Activated CD4-positive, alpha-beta T cell treated with anti-CD3 and anti-CD28 coated beads for 36 hours (primary cell): ENCODE data around the gene PSMD14. TPM values are rescaled to one million over a fixed set of nuclear protein-coding genes. Genes with fewer than 3 reads are reported as not detected.
"Not testable (repeated sequence)": the region's sequence is repeated elsewhere in the genome, so short reads cannot be mapped to it uniquely, and the experiment has no call there.

Experiments
- ATAC-seq: fragments of 200-7000 bp; cut with Tn5 transposase; one replicate; pipeline ENCODE4 v1.10.0; 2021; ENCODE audit warnings: mild to moderate bottlenecking, moderate library complexity
- CTCF ChIA-PET: fragments of 350-600 bp; sonication (Branson Sonifier 250); formaldehyde crosslinking; loops from one replicate; lab custom pipeline; 2021; ENCODE audit warnings: antibody characterized with exemption; lab: Charles Lee
- POLR2A ChIA-PET: fragments of 350-600 bp; sonication (Branson Sonifier 250); formaldehyde crosslinking; loops from one replicate; lab custom pipeline; 2021; ENCODE audit warnings: antibody characterized with exemption, inconsistent platforms; lab: Charles Lee
- DNase-seq: peaks from one replicate; pipeline ENCODE4 v3.0.0-alpha.2; 2020
- H3K27ac Mint-ChIP-seq: one replicate; pipeline ENCODE4 v1.8.0; 2021; ENCODE audit warnings: mixed read lengths
- H3K27me3 Mint-ChIP-seq: one replicate; pipeline ENCODE4 v1.8.0; 2021; ENCODE audit warnings: mixed read lengths
- H3K36me3 Mint-ChIP-seq: one replicate; pipeline ENCODE4 v1.8.0; 2021; ENCODE audit warnings: low read depth, mixed read lengths
- H3K4me1 Mint-ChIP-seq: one replicate; pipeline ENCODE4 v1.8.0; 2021; ENCODE audit warnings: mixed read lengths
- H3K4me3 Mint-ChIP-seq: one replicate; pipeline ENCODE4 v1.8.0; 2021; ENCODE audit warnings: mild to moderate bottlenecking, moderate library complexity, mixed read lengths
- H3K9me3 Mint-ChIP-seq: one replicate; pipeline ENCODE4 v1.8.0; 2021; ENCODE audit warnings: low read depth, mixed read lengths
- intact Hi-C, 2 experiments: fragments of 100-400 bp; cut with DNase I in 1 of 2; cut with micrococcal nuclease in 1 of 2; formaldehyde crosslinking; loops; one replicate each; pipeline versions ENCODE4 v1.14.2 to v1.15.1; 2022 to 2024; cut with DNase I, micrococcal nuclease
- total RNA-seq, 2 experiments: library from RNA; stranded (reverse); gene quantifications; one replicate each; pipeline ENCODE4 v1.2.3, GENCODE V29; 2021

Gene PSMD14
- total RNA-seq, 2 experiments from 2014 or later, result 69.5 to 85.7 TPM

DNA sequence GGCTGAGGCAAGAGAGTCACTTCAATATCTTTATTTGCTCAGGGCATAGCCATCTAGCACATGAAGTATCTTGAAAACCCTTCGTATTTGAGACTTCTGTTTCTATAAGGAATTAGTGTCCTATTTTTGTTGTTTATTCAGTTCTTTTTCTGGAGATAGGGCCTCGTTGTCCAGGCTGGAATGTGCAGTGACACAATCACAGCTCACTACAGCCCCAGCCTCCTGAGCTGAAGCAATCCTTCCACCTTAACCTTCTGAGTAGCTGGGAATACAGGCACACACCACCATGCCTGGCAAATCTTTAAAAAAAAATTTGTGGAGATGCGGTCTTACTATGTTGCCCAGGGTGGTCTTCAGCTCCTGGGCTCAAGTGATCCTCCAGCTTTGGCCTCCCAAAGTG is 50.6 kb downstream of the PSMD14 start:
- no peaks in the 10 kb centered on the region for H3K27me3 Mint-ChIP-seq
- no peak overlapping the region for H3K4me3 Mint-ChIP-seq
- no peak overlapping the region for H3K27ac Mint-ChIP-seq
- CTCF ChIA-PET, result no interaction called here
- H3K9me3 Mint-ChIP-seq, result peaks cover 6% of the 10 kb centered on the region
- H3K36me3 Mint-ChIP-seq, result peaks cover 35% of the 10 kb centered on the region
- H3K4me1 Mint-ChIP-seq, result peaks cover 8% of the 10 kb centered on the region
- DNase-seq (no peak), ATAC-seq (no peak)
- POLR2A ChIA-PET, result no interaction called here
- intact Hi-C loops, result no loop called here

DNA sequence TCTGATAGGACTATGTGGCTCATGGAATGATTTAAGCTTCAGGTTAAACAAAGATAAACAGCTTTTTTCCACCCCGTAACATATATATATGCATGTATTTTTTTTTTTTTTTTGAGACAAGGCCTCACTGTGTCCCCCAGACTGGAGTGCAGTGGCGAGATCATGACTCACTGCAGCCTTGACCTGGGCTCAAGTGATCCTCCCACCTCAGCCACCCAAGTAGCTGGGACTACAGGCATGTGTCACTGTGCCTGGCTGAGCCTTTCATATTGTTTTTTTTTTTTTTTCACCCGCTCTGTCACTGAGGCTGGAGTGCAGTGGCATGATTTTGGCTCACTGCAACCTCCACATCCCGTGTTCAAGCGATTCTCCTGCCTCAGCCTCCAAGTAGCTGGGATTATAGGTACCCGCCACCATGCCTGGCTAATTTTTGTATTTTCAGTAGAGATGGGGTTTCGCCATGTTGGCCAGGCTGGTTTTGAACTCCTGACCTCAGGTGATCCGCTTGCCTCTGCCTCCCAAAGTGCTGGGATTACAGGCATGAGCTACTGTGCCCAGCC is 52.0 kb downstream of the PSMD14 start:
- H3K4me1 Mint-ChIP-seq, H3K27me3 Mint-ChIP-seq, intact Hi-C loops, ATAC-seq, H3K27ac Mint-ChIP-seq, CTCF ChIA-PET, H3K4me3 Mint-ChIP-seq, DNase-seq, POLR2A ChIA-PET, H3K9me3 Mint-ChIP-seq: not testable (repeated sequence)
- peaks cover 37% of the 10 kb centered on the region for H3K36me3 Mint-ChIP-seq

DNA sequence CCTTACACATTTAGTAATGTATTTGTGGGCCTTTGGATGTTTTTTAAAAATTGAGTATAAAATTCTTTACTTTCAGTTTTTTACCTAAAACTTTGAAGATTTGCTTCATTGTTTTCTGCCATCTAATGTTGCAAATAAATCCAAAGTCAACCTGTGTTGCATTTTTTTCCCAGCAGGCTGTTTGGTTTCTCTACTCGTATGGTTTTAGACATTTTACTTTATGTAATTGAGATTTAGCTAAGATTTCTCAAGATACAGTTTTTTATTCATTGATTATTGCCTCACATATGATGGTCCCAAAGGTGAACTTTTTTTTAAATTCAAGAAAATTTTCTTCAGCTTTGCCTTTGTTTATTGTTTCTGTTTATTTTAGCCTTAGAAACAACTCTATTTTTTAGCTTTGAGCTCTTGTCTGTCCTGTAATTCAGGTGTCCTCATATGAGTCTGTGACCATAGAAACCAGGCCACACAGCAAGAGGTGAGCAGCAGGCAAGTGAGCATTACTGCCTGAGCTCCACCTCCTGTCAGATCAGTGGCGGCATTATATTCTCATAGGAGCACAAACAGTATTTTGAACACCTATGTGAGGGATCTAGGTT is 54.4 kb downstream of the PSMD14 start:
- intact Hi-C loops, result no loop called here
- H3K4me1 Mint-ChIP-seq, result no peaks in the 10 kb centered on the region
- ATAC-seq (no peak), DNase-seq (no peak)
- H3K27me3 Mint-ChIP-seq, result no peaks in the 10 kb centered on the region
- H3K9me3 Mint-ChIP-seq, result peaks cover 6% of the 10 kb centered on the region
- H3K4me3 Mint-ChIP-seq, result no peak overlapping the region
- H3K36me3 Mint-ChIP-seq, result peaks cover 40% of the 10 kb centered on the region
- H3K27ac Mint-ChIP-seq, result no peak overlapping the region
- POLR2A ChIA-PET, result no interaction called here
- CTCF ChIA-PET, result interaction anchor here (0.8 to 1.7 kb wide), 4 partner anchors 8 to 46 kb away, joined by 3 read pairs; no protein-coding TSS in a partner anchor

DNA sequence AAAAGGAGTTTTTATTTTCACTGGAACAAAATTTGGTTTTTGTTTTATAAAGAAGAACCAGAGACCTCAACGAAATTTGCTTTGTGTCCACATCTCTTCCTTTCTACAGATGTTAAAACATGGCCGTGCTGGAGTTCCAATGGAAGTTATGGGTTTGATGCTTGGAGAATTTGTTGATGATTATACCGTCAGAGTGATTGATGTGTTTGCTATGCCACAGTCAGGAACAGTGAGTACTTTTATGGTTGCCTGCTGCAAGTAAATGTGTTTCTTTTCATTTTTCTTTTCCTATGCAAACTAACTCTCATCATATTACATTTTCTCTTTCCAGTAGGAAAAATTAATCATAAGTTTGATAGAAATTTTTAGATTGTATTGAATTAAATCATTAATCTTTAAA is 59.5 kb downstream of the PSMD14 start:
- ChIA-PET POLR2A (no interaction called here), CTCF (interaction anchor here (0.6 kb wide), 1 partner anchor 137 kb away, joined by 3 read pairs; no protein-coding TSS in a partner anchor)
- Mint-ChIP-seq H3K36me3 (peaks cover 23% of the 10 kb centered on the region), H3K4me3 (no peak overlapping the region), H3K27me3 (no peaks in the 10 kb centered on the region), H3K27ac (no peak overlapping the region), H3K9me3 (peaks cover 3% of the 10 kb centered on the region), H3K4me1 (no peaks in the 10 kb centered on the region)
- ATAC-seq, result no peak
- intact Hi-C loops, result no loop called here
- DNase-seq, result no peak

DNA sequence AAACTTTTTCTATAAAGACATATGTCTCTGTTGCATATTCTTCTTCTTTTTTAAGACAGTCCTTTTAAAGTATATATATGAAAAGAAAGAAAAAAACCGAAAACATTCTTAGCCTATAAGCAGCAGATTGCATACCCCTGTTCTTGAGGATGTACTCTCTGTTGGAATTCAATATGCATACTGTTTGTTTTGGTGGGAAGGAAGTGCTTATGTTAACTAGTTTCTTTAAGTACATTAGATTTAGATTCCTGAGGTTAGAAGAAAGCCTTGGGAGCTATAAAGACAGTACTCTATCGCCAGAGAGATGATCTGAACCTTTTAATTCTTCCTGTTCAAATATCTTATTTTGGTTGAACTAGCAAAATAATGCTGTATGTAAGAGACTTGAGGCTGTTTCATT is 61.1 kb downstream of the PSMD14 start:
- Mint-ChIP-seq H3K27ac (no peak overlapping the region), H3K27me3 (no peaks in the 10 kb centered on the region), H3K9me3 (no peaks in the 10 kb centered on the region), H3K4me1 (no peaks in the 10 kb centered on the region), H3K4me3 (no peak overlapping the region), H3K36me3 (peaks cover 14% of the 10 kb centered on the region)
- DNase-seq (no peak), ATAC-seq (no peak)
- ChIA-PET POLR2A (no interaction called here), CTCF (interaction anchor here (1.3 kb wide), 2 partner anchors 10 to 13 kb away, joined by 5 read pairs; no protein-coding TSS in a partner anchor)
- intact Hi-C loops, result no loop called here

DNA sequence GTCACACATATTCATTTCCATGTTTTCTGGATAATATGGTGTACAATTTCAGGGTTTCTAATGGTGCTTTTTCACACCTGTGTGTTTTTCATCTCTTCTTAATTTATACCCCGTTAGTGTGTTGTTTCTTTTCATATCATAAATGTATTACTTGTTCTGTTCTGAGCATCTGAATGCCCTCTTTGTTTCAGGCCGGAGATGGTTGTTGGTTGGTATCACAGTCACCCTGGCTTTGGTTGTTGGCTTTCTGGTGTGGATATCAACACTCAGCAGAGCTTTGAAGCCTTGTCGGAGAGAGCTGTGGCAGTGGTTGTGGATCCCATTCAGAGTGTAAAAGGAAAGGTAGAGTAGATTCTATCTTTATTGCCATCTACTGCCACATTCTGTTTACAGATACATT is 62.8 kb downstream of the PSMD14 start:
- no peaks in the 10 kb centered on the region for H3K4me1 Mint-ChIP-seq
- no peaks in the 10 kb centered on the region for H3K27me3 Mint-ChIP-seq
- H3K36me3 Mint-ChIP-seq, result peaks cover 14% of the 10 kb centered on the region
- H3K4me3 Mint-ChIP-seq, result no peak overlapping the region
- no peaks in the 10 kb centered on the region for H3K9me3 Mint-ChIP-seq
- CTCF ChIA-PET, result interaction anchor here (1.3 to 1.9 kb wide), 2 partner anchors 10 to 11 kb away, joined by 5 read pairs; no protein-coding TSS in a partner anchor
- no peak overlapping the region for H3K27ac Mint-ChIP-seq
- POLR2A ChIA-PET, result no interaction called here
- ATAC-seq (no peak), DNase-seq (no peak)
- intact Hi-C loops, result no loop called here

DNA sequence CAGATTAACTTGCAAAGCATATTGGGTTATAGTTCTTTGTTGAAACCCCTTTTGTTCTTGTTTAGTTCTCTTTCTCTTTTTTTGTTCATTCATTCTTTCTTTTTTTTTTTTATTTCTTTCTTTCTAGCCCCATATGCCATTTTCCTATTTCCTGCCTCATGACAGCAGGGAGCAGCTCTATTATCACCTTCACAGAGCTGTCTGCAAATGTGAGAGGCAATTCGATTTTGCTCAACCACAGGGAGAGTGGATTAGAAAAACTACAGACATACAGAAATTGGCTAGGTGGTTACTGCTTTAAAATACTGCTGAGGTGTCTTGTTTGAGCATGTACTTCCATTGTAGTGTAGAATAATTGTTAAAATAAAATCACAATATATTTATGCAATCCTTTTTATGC is 63.6 kb downstream of the PSMD14 start:
- Mint-ChIP-seq H3K4me3 (no peak overlapping the region), H3K27ac (no peak overlapping the region), H3K4me1 (no peaks in the 10 kb centered on the region), H3K9me3 (no peaks in the 10 kb centered on the region), H3K36me3 (peaks cover 17% of the 10 kb centered on the region), H3K27me3 (no peaks in the 10 kb centered on the region)
- ChIA-PET CTCF (interaction anchor here (1.5 to 1.9 kb wide), 2 partner anchors 9 to 59 kb away, joined by 3 to 5 read pairs; no protein-coding TSS in a partner anchor), POLR2A (no interaction called here)
- ATAC-seq (no peak), DNase-seq (no peak)
- intact Hi-C loops, result no loop called here

DNA sequence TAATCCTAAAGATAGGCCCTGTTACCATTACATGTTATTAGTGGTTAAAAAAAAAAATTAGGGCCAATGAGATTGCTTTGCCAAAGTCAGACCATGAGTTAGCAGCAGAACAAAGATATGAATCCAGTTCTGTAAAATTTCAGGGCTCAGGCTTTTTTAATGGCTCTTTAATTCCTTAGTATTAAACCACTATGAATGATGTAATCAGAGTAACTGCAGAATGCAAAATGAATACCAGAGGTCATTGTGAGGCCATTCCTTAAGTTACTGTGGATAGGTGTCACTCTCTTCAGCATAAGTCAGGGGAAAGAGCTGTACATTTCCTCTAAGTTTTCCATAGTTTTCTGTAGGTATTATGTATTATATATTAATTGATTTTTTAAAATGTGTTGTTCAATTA is 65.7 kb downstream of the PSMD14 start:
- no peak for DNase-seq
- H3K4me3 Mint-ChIP-seq, result no peak overlapping the region

DNA sequence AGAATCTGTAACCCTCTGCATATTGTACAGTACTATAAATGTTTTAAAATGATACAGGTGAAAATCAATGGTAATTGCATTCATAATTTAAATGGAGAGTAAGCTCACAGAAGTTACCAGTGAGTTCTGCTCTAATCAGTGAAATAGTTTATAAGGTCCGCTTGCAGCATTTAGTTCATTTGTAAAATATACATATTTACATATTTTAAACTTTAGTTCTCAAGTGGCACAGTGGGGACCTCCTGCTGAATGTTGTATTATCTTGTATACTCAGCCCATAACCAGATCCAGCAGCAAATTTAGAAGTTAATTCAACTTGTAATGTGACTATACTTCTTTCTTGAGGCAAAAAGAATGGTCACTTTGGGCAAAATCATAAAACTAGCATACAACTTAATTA is 66.2 kb downstream of the PSMD14 start:
- CTCF ChIA-PET, result no interaction called here

More for the DNA sequence above, 65.7 kb downstream of the PSMD14 start:
- H3K27ac Mint-ChIP-seq, result no peak overlapping the region
- H3K9me3 Mint-ChIP-seq, result no peaks in the 10 kb centered on the region
- POLR2A ChIA-PET, result no interaction called here
- H3K36me3 Mint-ChIP-seq, result peaks cover 16% of the 10 kb centered on the region
- ATAC-seq, result no peak
- H3K27me3 Mint-ChIP-seq, result no peaks in the 10 kb centered on the region
- H3K4me1 Mint-ChIP-seq, result no peaks in the 10 kb centered on the region
- intact Hi-C loops, result no loop called here
- CTCF ChIA-PET, result no interaction called here

DNA sequence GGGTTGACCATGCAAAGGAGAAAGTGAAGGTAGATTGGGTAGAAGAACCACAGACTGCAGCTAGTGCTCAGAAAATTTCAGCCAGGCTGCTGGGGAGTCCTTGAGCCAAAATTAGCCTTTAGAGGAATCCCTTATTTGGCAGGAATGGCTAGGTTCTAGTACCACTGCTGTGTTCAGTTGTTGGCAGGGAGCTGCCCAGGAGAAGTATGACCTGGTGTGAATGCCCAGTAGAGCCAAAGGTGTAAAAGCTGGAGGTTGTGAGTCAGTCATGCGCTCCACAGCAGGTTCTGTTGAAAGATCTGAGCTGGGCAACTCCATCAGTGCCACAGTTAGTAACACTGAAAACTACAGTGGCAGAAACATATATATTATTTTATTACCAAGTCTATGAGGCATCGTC is 71.5 kb downstream of the PSMD14 start:
- no peak overlapping the region for H3K4me3 Mint-ChIP-seq
- H3K36me3 Mint-ChIP-seq, result peaks cover 15% of the 10 kb centered on the region
- H3K27me3 Mint-ChIP-seq, result no peaks in the 10 kb centered on the region
- H3K9me3 Mint-ChIP-seq, result no peaks in the 10 kb centered on the region
- ATAC-seq (no peak), DNase-seq (no peak)
- intact Hi-C loops, result no loop called here
- H3K27ac Mint-ChIP-seq, result no peak overlapping the region
- CTCF ChIA-PET, result interaction anchor here (1.4 to 1.8 kb wide), 2 partner anchors 8 to 10 kb away, joined by 4 to 5 read pairs; no protein-coding TSS in a partner anchor
- POLR2A ChIA-PET, result no interaction called here
- H3K4me1 Mint-ChIP-seq, result peaks cover 5% of the 10 kb centered on the region

More for the DNA sequence above, 66.2 kb downstream of the PSMD14 start:
- Mint-ChIP-seq H3K9me3 (no peaks in the 10 kb centered on the region), H3K27me3 (no peaks in the 10 kb centered on the region), H3K27ac (no peak overlapping the region), H3K4me3 (no peak overlapping the region), H3K4me1 (no peaks in the 10 kb centered on the region), H3K36me3 (peaks cover 16% of the 10 kb centered on the region)
- intact Hi-C loops, result no loop called here
- POLR2A ChIA-PET, result no interaction called here
- DNase-seq (no peak), ATAC-seq (no peak)

DNA sequence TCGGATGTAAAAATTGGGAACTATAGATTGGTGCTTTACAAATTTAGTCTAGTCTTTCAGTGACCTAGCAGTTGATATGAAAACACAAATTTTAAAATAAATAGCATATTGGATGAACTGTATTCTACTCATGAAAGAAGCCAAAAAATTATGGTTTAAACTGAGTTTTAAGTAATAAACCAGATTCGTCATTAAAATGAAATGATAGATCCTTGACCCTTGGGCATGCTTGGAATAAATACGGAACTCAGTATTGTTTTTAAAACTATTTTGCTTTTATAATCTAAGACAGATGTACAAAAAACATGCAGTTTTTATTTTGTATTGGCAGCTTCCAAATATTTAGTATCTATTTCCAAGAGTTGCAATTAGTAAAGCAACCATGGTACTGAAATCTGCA is 73.3 kb downstream of the PSMD14 start:
- Mint-ChIP-seq H3K27ac (no peak overlapping the region), H3K4me1 (peaks cover 9% of the 10 kb centered on the region), H3K9me3 (no peaks in the 10 kb centered on the region), H3K27me3 (no peaks in the 10 kb centered on the region), H3K36me3 (peaks cover 18% of the 10 kb centered on the region), H3K4me3 (no peak overlapping the region)
- DNase-seq, result no peak
- ChIA-PET CTCF (interaction anchor here (1.2 to 1.6 kb wide), 2 partner anchors 10 to 11 kb away, joined by 5 read pairs; no protein-coding TSS in a partner anchor), POLR2A (no interaction called here)
- no peak for ATAC-seq
- intact Hi-C loops, result no loop called here

DNA sequence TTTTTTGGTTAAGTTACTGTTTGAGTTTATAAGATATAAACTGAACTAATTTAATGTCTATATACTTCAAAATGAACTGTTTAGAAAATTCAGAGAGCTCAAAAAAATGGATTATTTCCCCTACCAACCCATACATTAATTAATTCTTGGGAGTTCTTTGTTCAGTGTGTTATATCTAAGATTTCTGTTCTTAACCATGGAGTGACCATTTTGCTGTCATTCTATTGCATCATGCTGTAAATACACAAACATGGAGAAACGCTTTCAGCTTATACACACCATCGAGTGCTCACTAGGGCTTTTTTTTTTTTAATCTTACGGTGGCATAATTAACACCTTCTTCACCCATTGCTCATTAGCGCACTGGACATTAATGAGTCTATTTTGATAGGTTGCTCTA is 74.5 kb downstream of the PSMD14 start:
- no peaks in the 10 kb centered on the region for H3K27me3 Mint-ChIP-seq
- no peak overlapping the region for H3K27ac Mint-ChIP-seq
- ChIA-PET POLR2A (no interaction called here), CTCF (interaction anchor here (1.6 kb wide), 1 partner anchor 13 kb away, joined by 5 read pairs; no protein-coding TSS in a partner anchor)
- DNase-seq (no peak), ATAC-seq (no peak)
- intact Hi-C loops, result no loop called here
- peaks cover 21% of the 10 kb centered on the region for H3K36me3 Mint-ChIP-seq
- H3K9me3 Mint-ChIP-seq, result no peaks in the 10 kb centered on the region
- peaks cover 9% of the 10 kb centered on the region for H3K4me1 Mint-ChIP-seq
- no peak overlapping the region for H3K4me3 Mint-ChIP-seq
